DLD1 (cell line): ENCODE measurements around the gene SLC11A1.

Experiments used
- in situ Hi-C: cut with HindIII; loops from 2 replicates; pipeline ENCODE4 v1.10.0; 2017; ENCODE audit warnings: low sequenced_read_pairs

Gene SLC11A1

DNA sequence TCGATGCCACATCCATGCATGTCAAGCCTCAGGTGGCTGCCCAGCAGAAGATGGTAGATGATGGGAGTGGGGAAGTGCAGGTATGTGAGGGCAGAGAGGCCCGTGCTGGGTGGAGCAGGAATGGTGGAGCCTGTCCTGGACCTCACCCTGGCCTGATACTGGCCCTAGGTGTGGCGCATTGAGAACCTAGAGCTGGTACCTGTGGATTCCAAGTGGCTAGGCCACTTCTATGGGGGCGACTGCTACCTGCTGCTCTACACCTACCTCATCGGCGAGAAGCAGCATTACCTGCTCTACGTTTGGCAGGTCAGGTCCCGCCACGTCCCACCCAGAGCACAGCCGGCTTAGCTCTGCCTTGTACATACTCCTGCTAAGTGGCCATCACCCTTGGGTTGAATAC is 49.8 kb downstream of the SLC11A1 start:
- in situ Hi-C loops, result no loop called here

GRCh38 chr2:218432676-218433365 is 50.7 kb downstream of the SLC11A1 start:
- in situ Hi-C loops, result no loop called here

DNA sequence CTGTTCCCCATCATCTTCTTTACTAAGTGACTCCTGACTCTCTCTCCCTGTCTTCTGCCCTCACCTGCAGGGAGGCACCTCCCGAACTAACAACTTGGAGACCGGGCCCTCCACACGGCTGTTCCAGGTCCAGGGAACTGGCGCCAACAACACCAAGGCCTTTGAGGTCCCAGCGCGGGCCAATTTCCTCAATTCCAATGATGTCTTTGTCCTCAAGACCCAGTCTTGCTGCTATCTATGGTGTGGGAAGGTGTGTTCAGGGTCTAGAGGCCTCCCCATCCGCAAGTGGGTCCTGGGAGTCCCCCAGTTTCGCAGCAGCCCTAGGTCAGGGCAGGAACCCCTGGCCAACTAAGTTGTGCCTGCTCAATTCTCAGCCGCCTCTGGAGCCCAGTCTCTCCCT is 52.4 kb downstream of the SLC11A1 start:
- in situ Hi-C loops, result no loop called here

DNA sequence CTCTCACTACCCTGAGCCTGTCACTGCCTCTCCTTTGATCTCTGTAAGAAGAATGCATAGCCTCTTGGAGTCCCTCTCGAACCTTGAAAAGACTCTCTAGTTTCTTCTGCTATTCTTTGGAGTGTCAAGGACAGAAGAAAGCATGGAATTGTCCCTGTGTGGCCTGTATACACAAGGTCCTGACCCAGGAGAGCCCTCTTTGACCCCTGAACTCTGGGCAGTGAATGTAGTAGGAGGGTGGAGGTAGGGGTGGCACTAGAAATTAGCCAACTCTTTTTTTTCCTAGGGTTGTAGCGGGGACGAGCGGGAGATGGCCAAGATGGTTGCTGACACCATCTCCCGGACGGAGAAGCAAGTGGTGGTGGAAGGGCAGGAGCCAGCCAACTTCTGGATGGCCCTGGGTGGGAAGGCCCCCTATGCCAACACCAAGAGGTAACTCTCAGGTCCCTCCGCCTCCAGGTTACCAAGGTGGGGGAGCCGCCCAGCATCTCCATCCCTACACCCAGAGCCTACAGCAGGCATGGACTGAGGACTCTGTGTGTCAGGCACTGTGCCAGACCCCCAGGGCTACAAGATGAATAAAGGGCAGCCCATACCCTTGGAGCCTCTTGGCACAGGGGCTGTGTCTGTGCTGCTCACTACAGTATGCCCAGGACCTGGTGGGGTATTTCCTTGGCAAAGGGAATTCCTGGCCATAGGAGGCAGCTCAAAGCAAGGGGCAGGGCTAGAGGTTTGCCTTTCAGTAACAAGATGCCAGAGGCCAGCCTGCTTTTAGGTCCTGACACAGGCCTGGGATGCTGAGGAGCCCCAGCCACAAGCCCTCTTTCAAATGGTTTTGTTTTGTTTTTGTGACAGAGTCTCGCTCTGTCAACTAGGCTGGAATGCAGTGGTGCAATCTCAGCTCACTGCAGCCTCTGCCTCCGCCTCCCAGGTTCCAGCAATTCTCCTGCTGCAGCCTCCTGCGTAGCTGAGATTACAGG is 53.2 kb downstream of the SLC11A1 start:
- in situ Hi-C loops, result no loop called here

- in situ Hi-C loops, result no loop called here
Observed at GRCh38 chr2:218436992-218437391, 54.9 kb downstream of the SLC11A1 start.

DNA sequence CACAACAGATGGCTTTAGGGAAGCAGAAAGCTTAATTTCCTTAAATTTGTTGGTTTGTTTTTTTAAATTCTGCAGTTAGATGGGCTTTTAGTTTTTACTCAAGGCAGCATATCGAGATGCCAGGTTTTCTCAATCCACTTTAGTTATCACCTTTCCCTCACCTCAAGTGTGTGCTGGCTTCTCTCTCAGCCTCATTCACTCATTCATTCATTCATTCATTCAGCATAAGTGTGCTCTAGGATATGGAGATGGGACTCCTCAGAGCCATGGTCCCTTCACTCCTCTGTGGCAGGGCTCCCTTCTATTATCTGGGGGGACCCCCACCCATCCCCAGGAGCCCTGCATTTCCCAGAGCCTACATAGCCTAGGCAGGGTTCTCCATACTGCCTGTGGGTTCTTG is 55.9 kb downstream of the SLC11A1 start:
- in situ Hi-C loops, result no loop called here

DNA sequence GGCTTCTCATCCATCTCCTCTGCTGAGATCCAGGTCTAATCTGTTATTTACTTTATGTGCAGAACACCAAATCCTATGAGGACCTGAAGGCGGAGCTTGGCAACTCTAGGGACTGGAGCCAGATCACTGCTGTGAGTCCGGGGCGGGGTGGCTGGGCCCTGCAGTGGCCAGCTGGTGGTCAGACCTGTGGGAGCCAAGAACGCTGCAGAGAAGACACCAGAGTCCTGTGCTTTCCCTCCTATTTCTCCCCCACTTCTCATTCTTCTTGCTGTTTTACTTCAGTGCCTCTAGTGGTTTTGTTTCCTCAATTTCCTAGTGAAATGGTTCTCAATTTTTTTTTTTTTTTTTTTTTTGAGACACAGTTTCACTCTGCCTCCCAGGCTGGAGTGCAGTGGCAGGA is 56.5 kb downstream of the SLC11A1 start:
- in situ Hi-C loops, result no loop called here

DNA sequence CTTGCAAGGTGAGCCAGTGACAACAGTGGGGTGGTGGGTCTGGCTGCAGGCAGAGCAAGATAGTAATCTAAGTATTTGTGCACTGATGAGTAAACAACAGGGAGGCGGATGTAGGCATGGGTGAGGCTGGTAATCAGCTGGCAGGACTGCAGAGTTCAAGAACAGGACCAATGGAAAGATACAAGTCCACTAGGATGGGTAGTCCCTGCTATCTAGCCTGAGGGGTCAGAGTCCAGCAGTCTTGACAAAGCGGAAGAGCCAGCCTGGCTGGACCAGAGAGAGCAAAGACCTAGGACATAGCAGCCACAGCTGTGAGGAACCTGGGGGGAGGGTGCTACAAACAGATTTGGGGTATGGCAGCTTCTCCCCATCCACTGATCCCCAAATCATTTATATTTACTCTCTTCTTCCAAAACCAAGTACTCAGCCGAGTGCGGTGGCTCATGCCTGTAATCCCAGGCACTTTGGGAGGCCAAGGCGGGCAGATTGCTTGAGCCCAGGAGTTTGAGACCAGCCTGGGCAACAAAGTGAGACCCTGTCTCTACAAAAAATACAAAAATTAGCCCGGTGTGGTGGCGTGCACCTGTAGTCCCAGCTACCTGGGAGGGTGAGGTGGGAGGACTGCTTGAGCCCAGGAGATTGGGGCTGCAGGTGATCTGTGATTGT is 62.8 kb downstream of the SLC11A1 start:
- in situ Hi-C loops, result no loop called here

- in situ Hi-C loops, result no loop called here
Observed at GRCh38 chr2:218445602-218446001, 63.5 kb downstream of the SLC11A1 start.
